ENCODE data around the gene SLC29A2.

SLC29A2 gene

DNA sequence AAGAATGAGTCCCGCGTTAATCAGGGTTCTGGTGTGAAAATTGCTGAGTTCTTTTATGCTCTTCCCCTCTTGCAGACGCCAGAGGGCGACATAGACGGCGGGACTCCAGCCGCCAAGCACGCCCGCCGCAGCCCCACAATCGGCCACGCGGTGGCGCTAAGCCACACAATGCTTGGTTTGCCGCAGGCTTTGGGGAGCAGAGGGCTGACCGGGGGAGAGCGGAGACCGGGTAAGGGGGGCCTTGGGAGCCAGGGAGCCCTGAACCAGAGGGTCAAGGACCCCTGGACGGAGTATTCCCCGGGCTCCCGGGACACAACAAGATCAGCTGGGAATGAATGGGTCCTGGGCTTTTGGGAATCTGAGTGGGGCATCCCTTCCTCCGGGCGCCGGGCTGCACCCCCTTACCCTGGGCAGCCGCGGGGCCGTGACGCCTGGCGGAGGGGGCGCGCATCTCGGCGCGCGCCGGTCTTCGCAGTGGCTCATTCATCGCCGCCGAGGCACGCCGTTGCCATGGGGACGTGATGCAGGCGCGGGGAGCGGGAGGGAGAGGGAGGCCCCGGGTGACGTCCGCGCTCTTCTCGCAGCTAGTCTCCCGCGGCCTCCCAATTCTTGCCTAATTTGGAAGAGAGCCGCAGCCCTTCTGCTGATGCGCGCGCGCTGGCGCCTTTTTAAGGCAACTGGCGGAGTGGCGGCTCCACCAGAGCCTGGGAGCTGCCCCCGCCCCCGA lies 37.1 kb upstream of the SLC29A2 start:
- ATAC-seq (ENCODE audit: low read depth), result peak; percentile 69
- no peak overlapping the region for H3K27ac ChIP-seq (ENCODE audit: poor library complexity, severe bottlenecking)
- H3K27me3 ChIP-seq (ENCODE audit: insufficient read depth, poor library complexity, severe bottlenecking), result peaks cover 23% of the 10 kb centered on the region
- no peaks in the 10 kb centered on the region for H3K4me1 ChIP-seq (ENCODE audit: insufficient read depth, poor library complexity, severe bottlenecking)
- DNase-seq (ENCODE audit: low spot score), result no peak
- H3K36me3 ChIP-seq (ENCODE audit: low read depth), result no peaks in the 10 kb centered on the region
- H3K4me3 ChIP-seq (ENCODE audit: severe bottlenecking), result peak overlapping the region; percentile 22
- H3K9me3 ChIP-seq (ENCODE audit: severe bottlenecking), result no peaks in the 10 kb centered on the region
- TF ChIP-seq, protein P1, sequence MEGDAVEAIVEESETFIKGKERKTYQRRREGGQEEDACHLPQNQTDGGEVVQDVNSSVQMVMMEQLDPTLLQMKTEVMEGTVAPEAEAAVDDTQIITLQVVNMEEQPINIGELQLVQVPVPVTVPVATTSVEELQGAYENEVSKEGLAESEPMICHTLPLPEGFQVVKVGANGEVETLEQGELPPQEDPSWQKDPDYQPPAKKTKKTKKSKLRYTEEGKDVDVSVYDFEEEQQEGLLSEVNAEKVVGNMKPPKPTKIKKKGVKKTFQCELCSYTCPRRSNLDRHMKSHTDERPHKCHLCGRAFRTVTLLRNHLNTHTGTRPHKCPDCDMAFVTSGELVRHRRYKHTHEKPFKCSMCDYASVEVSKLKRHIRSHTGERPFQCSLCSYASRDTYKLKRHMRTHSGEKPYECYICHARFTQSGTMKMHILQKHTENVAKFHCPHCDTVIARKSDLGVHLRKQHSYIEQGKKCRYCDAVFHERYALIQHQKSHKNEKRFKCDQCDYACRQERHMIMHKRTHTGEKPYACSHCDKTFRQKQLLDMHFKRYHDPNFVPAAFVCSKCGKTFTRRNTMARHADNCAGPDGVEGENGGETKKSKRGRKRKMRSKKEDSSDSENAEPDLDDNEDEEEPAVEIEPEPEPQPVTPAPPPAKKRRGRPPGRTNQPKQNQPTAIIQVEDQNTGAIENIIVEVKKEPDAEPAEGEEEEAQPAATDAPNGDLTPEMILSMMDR (IDR thresholded peaks at IDR 0.05; ENCODE audit: poor library complexity, severe bottlenecking), result peak; percentile 99

DNA sequence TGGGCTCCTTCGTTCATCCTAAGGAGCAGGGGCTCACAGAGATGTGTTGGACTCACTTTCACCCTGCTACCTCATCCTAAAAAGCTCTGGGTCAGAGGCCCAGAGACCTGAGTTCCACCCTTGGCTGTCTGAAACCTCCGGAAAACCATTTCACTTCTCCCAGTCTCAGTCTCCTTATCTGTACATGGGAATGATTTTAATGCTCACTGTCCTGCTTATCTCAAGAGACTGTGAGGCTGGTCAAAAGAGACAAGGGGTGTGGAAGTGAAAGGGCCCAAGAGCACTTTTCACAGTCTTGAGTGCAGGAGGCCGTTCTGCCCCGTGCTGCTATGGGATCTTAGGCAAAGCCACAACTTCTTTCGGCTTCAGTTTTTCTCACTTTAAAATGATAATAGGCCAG lies 36.1 kb upstream of the SLC29A2 start:
- TF ChIP-seq, protein P1 (IDR thresholded peaks at IDR 0.05; ENCODE audit: poor library complexity, severe bottlenecking), result no peak
- H3K27ac ChIP-seq (ENCODE audit: poor library complexity, severe bottlenecking), result no peak overlapping the region
- no peaks in the 10 kb centered on the region for H3K36me3 ChIP-seq (ENCODE audit: low read depth)
- H3K27me3 ChIP-seq (ENCODE audit: insufficient read depth, poor library complexity, severe bottlenecking), result peaks cover 29% of the 10 kb centered on the region
- H3K9me3 ChIP-seq (ENCODE audit: severe bottlenecking), result no peaks in the 10 kb centered on the region
- no peak for ATAC-seq (ENCODE audit: low read depth)
- H3K4me3 ChIP-seq (ENCODE audit: severe bottlenecking), result no peak overlapping the region
- no peak for DNase-seq (ENCODE audit: low spot score)
- no peaks in the 10 kb centered on the region for H3K4me1 ChIP-seq (ENCODE audit: insufficient read depth, poor library complexity, severe bottlenecking)

DNA sequence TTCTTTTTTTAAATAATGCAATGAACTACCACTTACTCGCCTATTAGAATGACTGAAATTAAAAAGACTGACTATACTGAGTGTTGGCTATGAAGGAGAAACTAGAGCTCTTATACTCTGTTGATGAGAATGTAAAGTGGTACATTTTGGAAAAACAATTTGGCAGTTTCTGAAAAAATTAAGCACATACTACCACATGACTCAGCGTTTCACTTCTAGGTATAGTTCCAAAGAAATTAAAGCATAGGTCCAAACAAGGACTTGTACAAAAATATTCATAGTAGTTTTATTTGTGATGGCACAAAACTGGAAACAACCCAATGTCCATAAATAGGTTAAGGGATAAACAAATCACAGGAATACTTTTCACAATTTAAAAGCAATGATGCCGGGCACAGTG lies 22.4 kb upstream of the SLC29A2 start:
- ATAC-seq (ENCODE audit: low read depth) (no peak), DNase-seq (ENCODE audit: low spot score) (no peak)
- H3K27ac ChIP-seq (ENCODE audit: poor library complexity, severe bottlenecking), result no peak overlapping the region
- H3K9me3 ChIP-seq (ENCODE audit: severe bottlenecking), result no peaks in the 10 kb centered on the region
- TF ChIP-seq, protein P1 (IDR thresholded peaks at IDR 0.05; ENCODE audit: poor library complexity, severe bottlenecking), result no peak
- peaks cover 4% of the 10 kb centered on the region for H3K27me3 ChIP-seq (ENCODE audit: insufficient read depth, poor library complexity, severe bottlenecking)
- no peak overlapping the region for H3K4me3 ChIP-seq (ENCODE audit: severe bottlenecking)
- H3K4me1 ChIP-seq (ENCODE audit: insufficient read depth, poor library complexity, severe bottlenecking), result no peaks in the 10 kb centered on the region
- H3K36me3 ChIP-seq (ENCODE audit: low read depth), result no peaks in the 10 kb centered on the region

DNA sequence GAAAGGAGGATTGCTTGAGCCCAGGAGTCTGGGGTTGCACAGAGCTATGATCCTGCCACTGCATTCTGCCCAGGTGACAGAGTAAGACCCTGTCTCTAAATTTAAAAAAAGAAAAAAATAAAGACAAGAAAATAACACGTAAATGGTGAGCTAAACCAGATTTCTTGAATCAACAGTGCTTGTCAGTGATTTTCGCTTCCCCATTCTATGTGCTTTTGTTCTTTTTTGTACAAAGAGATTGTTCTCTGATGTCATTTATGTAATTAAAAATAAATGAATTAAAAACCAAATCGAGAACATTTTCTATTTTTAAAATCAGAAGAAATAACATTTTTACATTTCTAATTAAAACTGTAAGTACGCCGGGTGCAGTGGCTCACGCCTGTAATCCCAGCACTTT lies 19.8 kb upstream of the SLC29A2 start:
- H3K36me3 ChIP-seq (ENCODE audit: low read depth), result no peaks in the 10 kb centered on the region
- H3K4me1 ChIP-seq (ENCODE audit: insufficient read depth, poor library complexity, severe bottlenecking), result no peaks in the 10 kb centered on the region
- TF ChIP-seq, protein P1 (IDR thresholded peaks at IDR 0.05; ENCODE audit: poor library complexity, severe bottlenecking), result no peak
- ATAC-seq (ENCODE audit: low read depth) (no peak), DNase-seq (ENCODE audit: low spot score) (no peak)
- no peak overlapping the region for H3K4me3 ChIP-seq (ENCODE audit: severe bottlenecking)
- peaks cover 4% of the 10 kb centered on the region for H3K27me3 ChIP-seq (ENCODE audit: insufficient read depth, poor library complexity, severe bottlenecking)
- no peak overlapping the region for H3K27ac ChIP-seq (ENCODE audit: poor library complexity, severe bottlenecking)
- no peaks in the 10 kb centered on the region for H3K9me3 ChIP-seq (ENCODE audit: severe bottlenecking)

DNA sequence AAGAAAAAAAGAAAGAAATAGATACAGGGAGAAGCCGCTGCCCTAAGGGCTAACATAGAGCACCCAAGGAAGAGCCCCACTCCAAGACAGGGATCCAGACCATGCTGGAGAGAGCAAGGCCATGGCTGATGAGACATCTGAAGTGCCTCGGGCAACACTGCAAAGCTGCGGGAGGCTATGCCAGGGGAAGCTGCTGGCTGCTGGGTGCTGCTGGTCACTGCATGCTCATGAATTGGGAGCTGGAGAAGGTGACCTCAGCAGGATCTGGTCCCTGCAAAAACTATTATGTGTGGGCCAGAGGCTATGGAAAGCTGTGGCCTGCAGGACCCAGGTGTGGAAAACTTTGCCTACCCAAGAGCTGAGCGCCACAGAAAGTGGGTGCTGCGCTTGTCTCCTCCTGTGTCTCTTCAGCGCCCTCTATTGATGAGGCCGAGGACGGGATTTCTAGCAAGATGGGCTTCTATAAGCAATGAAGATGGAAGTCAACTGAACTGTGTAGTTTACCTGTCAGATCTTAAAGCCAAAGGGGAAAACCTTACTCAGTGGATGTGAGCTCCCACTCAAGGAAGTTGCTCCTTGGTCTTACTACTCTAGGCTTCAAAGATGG lies 17.3 kb upstream of the SLC29A2 start:
- no peak overlapping the region for H3K4me3 ChIP-seq (ENCODE audit: severe bottlenecking)
- H3K27me3 ChIP-seq (ENCODE audit: insufficient read depth, poor library complexity, severe bottlenecking), result no peaks in the 10 kb centered on the region
- H3K4me1 ChIP-seq (ENCODE audit: insufficient read depth, poor library complexity, severe bottlenecking), result no peaks in the 10 kb centered on the region
- H3K36me3 ChIP-seq (ENCODE audit: low read depth), result no peaks in the 10 kb centered on the region
- peak; percentile 79 for ATAC-seq (ENCODE audit: low read depth)
- no peaks in the 10 kb centered on the region for H3K9me3 ChIP-seq (ENCODE audit: severe bottlenecking)
- TF ChIP-seq, protein P1 (IDR thresholded peaks at IDR 0.05; ENCODE audit: poor library complexity, severe bottlenecking), result peak; percentile 80
- no peak for DNase-seq (ENCODE audit: low spot score)
- no peak overlapping the region for H3K27ac ChIP-seq (ENCODE audit: poor library complexity, severe bottlenecking)

Measured in RWPE2 (cell line).